HUES48 (cell line): ENCODE measurements around the gene DNAJC7.
"Not testable (repeated sequence)": the region's sequence is repeated elsewhere in the genome, so short reads cannot be mapped to it uniquely, and the experiment has no call there.

Source experiments
- H3K27ac ChIP-seq: one replicate; pipeline ENCODE4 v1.7.0; 2013; ENCODE audit warnings: low read depth, low read length, inconsistent platforms
- H3K27me3 ChIP-seq: 2 replicates; pipeline ENCODE4 v1.6.1; 2013; ENCODE audit warnings: mild to moderate bottlenecking, low read length; ENCODE audit not compliant: control insufficient read depth, insufficient read depth
- H3K36me3 ChIP-seq: 2 replicates; pipeline ENCODE4 v1.6.1; 2013; ENCODE audit warnings: low read length; ENCODE audit not compliant: control insufficient read depth, insufficient read depth
- H3K4me1 ChIP-seq: 2 replicates; pipeline ENCODE4 v1.6.1; 2013; ENCODE audit warnings: mild to moderate bottlenecking, low read length; ENCODE audit not compliant: control insufficient read depth, insufficient read depth
- H3K4me3 ChIP-seq: 2 replicates; pipeline ENCODE4 v1.5.1; 2013; ENCODE audit warnings: mild to moderate bottlenecking, low read depth, low read length
- H3K9ac ChIP-seq: 2 replicates; pipeline ENCODE4 v1.6.1; 2013; ENCODE audit warnings: mild to moderate bottlenecking, low read depth, low read length, moderate library complexity
- H3K9me3 ChIP-seq: 2 replicates; pipeline ENCODE4 v1.6.1; 2013; ENCODE audit warnings: low read length; ENCODE audit not compliant: control insufficient read depth, insufficient read depth

Gene DNAJC7

DNA sequence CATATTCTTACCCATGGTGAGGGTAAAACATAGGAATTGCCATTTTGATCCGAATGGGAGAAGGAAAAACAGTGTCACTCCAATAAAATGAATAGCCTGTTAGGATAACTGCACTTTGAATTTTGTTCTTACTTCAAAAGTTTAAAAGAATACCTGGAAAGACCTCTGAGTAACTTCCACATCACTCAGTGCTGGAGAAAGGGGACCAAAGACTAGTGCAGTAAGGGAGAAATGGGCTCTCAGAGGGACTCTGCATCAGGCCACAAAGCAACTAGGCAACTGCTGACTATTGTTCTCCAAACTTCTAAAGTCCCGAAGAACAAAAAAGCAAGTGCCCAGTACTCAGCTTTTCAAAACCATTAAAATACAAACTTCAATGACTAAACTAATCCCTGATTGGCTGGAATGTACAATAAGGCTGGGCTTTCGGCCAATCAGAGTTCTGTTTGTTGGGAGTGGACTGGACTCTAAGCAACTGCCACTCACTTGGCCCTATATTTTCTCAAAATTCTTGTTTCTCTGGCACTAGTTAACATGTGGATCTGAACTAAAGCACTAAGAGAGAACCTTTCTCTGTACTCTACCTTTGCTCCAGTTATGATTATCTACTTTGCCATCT lies 6.2 kb downstream of the DNAJC7 start:
- Histone ChIP-seq H3K4me3 (no peak overlapping the region), H3K4me1 (peaks cover 35% of the 10 kb centered on the region), H3K36me3 (peaks cover 15% of the 10 kb centered on the region), H3K27ac (peak overlapping the region; percentile 97), H3K27me3 (no peaks in the 10 kb centered on the region), H3K9ac (no peak overlapping the region), H3K9me3 (no peaks in the 10 kb centered on the region)

GRCh38 chr17:42010266-42010680 lies 7.0 kb downstream of the DNAJC7 start:
- Histone ChIP-seq H3K36me3 (peaks cover 13% of the 10 kb centered on the region), H3K4me1 (peaks cover 31% of the 10 kb centered on the region)
- not testable (repeated sequence) for H3K9ac ChIP-seq, H3K27ac ChIP-seq, H3K27me3 ChIP-seq, H3K9me3 ChIP-seq, H3K4me3 ChIP-seq

DNA sequence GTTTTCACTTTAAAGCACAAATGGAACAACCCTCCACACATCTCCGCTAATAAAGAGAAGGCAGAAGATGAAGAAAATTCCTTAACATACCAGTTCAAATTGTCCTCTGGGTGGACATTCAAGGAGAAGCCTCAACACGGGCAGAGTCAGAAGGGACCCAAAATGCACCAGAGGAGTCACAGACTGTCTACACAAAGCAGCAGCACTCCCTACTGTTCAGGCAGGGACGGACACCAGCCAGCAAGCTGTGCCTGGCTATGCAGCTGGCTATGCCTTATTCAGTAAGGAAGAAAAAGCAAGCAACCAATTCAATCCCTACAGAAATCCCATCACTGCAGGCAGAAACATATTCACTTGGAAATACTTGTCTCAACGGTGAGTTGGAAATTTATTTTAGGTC lies 8.1 kb downstream of the DNAJC7 start:
- Histone ChIP-seq H3K9me3 (no peaks in the 10 kb centered on the region), H3K36me3 (peaks cover 14% of the 10 kb centered on the region), H3K27me3 (no peaks in the 10 kb centered on the region), H3K27ac (no peak overlapping the region), H3K9ac (no peak overlapping the region), H3K4me3 (no peak overlapping the region), H3K4me1 (peaks cover 31% of the 10 kb centered on the region)

- no peak overlapping the region for H3K9ac ChIP-seq
- H3K4me3 ChIP-seq = no peak overlapping the region
- no peaks in the 10 kb centered on the region for H3K4me1 ChIP-seq
- H3K9me3 ChIP-seq = no peaks in the 10 kb centered on the region
- H3K36me3 ChIP-seq = peaks cover 51% of the 10 kb centered on the region
- no peak overlapping the region for H3K27ac ChIP-seq
- H3K27me3 ChIP-seq = no peaks in the 10 kb centered on the region
Observed at GRCh38 chr17:42005166-42005565, 12.1 kb downstream of the DNAJC7 start.

GRCh38 chr17:42002792-42003301 lies 14.4 kb downstream of the DNAJC7 start:
- peaks cover 62% of the 10 kb centered on the region for H3K36me3 ChIP-seq
- no peaks in the 10 kb centered on the region for H3K4me1 ChIP-seq
- H3K27me3 ChIP-seq = no peaks in the 10 kb centered on the region
- no peaks in the 10 kb centered on the region for H3K9me3 ChIP-seq
- no peak overlapping the region for H3K9ac ChIP-seq
- H3K27ac ChIP-seq = peak overlapping the region; percentile 37
- H3K4me3 ChIP-seq = no peak overlapping the region

- Histone ChIP-seq H3K36me3 (peaks cover 67% of the 10 kb centered on the region), H3K27ac (no peak overlapping the region), H3K9ac (no peak overlapping the region), H3K4me1 (no peaks in the 10 kb centered on the region), H3K27me3 (no peaks in the 10 kb centered on the region), H3K4me3 (no peak overlapping the region), H3K9me3 (no peaks in the 10 kb centered on the region)
Observed at GRCh38 chr17:42002175-42002791, 15.0 kb downstream of the DNAJC7 start.

DNA sequence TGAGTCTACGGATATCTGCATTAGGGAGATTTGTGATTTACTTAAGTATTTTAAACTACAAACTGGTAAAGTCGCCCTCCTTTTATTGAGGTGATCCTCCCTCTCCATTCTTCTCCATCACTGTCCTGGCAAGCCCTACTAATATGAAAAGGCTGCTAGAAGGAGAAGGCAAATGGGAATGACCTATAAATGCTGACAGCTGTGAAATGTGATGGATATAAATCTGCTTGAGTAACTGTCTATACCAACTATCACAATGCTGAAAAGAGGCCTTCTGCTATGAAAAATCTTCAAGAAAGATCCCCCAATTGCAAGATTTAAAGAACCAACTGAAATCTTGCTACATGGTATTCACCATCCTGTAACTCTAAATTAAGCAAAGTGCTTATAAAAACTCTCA lies 15.5 kb downstream of the DNAJC7 start:
- Histone ChIP-seq H3K9me3 (no peaks in the 10 kb centered on the region), H3K27me3 (no peaks in the 10 kb centered on the region), H3K4me1 (no peaks in the 10 kb centered on the region), H3K9ac (no peak overlapping the region), H3K27ac (no peak overlapping the region), H3K36me3 (peaks cover 69% of the 10 kb centered on the region), H3K4me3 (no peak overlapping the region)

DNA sequence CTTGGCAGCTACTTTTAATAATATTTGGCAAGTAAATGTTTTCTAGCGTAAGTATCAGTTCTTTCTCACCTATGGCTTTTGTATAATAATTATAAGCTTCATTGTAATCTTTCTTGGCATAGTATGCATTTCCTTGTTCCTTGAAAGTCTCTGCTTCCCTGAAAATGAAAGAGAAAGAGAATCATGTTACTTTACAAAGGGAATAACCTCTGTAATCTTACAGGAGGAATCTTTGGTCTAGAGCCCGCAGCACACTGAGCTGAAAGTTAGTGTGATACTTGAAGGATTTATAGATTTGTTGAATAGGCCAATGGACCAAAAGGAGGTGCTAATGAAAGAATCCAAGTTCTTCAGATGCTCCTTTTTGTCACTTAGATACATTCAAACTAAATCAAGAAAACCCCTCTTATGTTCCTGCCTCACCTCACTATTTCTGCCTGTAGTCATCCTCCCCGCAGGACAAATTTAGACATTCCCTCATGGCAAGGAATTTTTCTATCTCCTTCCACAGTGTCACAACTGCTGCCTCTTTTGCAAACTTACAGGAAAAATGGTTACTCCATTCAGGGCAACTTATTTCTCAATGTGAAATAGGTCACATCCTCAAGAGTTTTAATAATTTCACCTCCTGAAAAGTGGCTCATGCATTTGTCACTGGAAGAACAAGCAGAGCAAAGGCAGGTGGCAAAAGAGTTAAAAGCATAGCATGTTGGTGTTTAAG lies 16.7 kb downstream of the DNAJC7 start:
- Histone ChIP-seq H3K4me3 (no peak overlapping the region), H3K9ac (no peak overlapping the region), H3K36me3 (peaks cover 80% of the 10 kb centered on the region), H3K27ac (no peak overlapping the region), H3K27me3 (no peaks in the 10 kb centered on the region), H3K9me3 (no peaks in the 10 kb centered on the region), H3K4me1 (no peaks in the 10 kb centered on the region)

DNA sequence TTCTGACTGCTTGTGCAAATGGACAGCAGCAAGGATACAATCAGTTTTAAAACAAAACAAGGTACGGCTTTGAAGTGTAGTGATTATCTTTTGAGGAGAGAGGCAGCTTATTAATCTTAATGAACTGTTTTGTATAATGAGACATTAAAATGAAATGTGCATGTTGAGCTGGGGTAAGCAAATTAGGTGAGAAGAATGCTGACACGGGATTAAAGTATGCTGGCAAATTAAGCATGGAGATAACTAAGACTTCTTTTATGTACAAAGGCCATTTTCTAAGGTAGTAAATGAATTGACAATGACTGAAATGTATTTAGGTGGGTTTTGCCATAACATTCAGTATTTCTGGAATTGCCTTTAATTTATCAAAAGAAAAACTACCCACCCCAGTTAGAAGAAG lies 18.7 kb downstream of the DNAJC7 start:
- H3K27me3 ChIP-seq = no peaks in the 10 kb centered on the region
- peaks cover 89% of the 10 kb centered on the region for H3K36me3 ChIP-seq
- H3K9ac ChIP-seq = no peak overlapping the region
- H3K4me3 ChIP-seq = no peak overlapping the region
- no peaks in the 10 kb centered on the region for H3K4me1 ChIP-seq
- H3K27ac ChIP-seq = no peak overlapping the region
- H3K9me3 ChIP-seq = no peaks in the 10 kb centered on the region

DNA sequence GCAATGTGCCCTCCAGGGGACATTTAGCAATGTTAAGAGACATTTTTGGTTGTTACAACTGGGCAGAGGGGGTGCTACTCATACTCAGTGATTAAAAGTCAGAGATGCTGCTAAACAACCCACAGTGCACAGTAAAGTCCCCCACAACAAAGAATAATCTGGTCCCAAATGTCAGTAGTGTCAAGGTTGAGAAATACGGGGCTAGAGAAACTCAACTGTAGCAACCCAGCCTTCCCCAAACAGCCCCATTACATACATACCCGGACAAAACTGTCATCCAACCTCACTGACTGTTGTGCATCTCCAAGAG lies 20.4 kb downstream of the DNAJC7 start:
- H3K4me1 ChIP-seq = no peaks in the 10 kb centered on the region
- H3K27me3 ChIP-seq = no peaks in the 10 kb centered on the region
- no peak overlapping the region for H3K27ac ChIP-seq
- no peaks in the 10 kb centered on the region for H3K9me3 ChIP-seq
- no peak overlapping the region for H3K4me3 ChIP-seq
- no peak overlapping the region for H3K9ac ChIP-seq
- peaks cover 88% of the 10 kb centered on the region for H3K36me3 ChIP-seq

- no peak overlapping the region for H3K9ac ChIP-seq
- no peaks in the 10 kb centered on the region for H3K9me3 ChIP-seq
- no peaks in the 10 kb centered on the region for H3K4me1 ChIP-seq
- no peaks in the 10 kb centered on the region for H3K27me3 ChIP-seq
- peaks cover 95% of the 10 kb centered on the region for H3K36me3 ChIP-seq
- no peak overlapping the region for H3K4me3 ChIP-seq
- H3K27ac ChIP-seq = no peak overlapping the region
Observed at GRCh38 chr17:41992576-41992975, 24.7 kb downstream of the DNAJC7 start.
